Mesenteric fat pad (tissue), 1 donor: ENCODE data around the gene ARSA. TPM values are rescaled to one million over a fixed set of nuclear protein-coding genes. Genes with fewer than 3 reads are reported as not detected.
A peak's percentile ranks its signal among the peaks of the same experiment; 100 is the strongest.
"Not testable (repeated sequence)": the region's sequence is repeated elsewhere in the genome, so short reads cannot be mapped to it uniquely, and the experiment has no call there.

Source experiments
- DNase-seq: peaks from one replicate; pipeline ENCODE4 v3.0.0-alpha.2; 2020; ENCODE audit warnings: low spot score
- long read RNA-seq: library from polyadenylated mRNA; unstranded; transcript quantifications from one replicate; pipeline ENCODE4 v2.0.0, GENCODE V29; 2020
- total RNA-seq: library from RNA; stranded (reverse); fragmentation: NEBNext Ultra II Directional; extraction: Animal tissue kit (Norgen Biotek cat#: 25700); gene quantifications from one replicate; pipeline ENCODE4 v1.2.1, GENCODE V29; 2021
- donor health status: DM: yes; HTN: yes; CAD: no.

ARSA gene
- 50.4 TPM for total RNA-seq
- long read RNA-seq, transcript ARSA-205 (8 exons, 1,650 nt), result minor isoform, 6 of 108 reads
- long read RNA-seq, transcript ARSA-202 (9 exons, 1,895 nt), result minor isoform, 11 of 108 reads
- long read RNA-seq, transcript ARSA-201 (8 exons, 2,050 nt), result major isoform, 52 of 108 reads
- long read RNA-seq, partial matches to known transcripts, result 16 of 108 reads
- long read RNA-seq, other reads (novel, unspliced or antisense), result 18 of 108 reads

DNA sequence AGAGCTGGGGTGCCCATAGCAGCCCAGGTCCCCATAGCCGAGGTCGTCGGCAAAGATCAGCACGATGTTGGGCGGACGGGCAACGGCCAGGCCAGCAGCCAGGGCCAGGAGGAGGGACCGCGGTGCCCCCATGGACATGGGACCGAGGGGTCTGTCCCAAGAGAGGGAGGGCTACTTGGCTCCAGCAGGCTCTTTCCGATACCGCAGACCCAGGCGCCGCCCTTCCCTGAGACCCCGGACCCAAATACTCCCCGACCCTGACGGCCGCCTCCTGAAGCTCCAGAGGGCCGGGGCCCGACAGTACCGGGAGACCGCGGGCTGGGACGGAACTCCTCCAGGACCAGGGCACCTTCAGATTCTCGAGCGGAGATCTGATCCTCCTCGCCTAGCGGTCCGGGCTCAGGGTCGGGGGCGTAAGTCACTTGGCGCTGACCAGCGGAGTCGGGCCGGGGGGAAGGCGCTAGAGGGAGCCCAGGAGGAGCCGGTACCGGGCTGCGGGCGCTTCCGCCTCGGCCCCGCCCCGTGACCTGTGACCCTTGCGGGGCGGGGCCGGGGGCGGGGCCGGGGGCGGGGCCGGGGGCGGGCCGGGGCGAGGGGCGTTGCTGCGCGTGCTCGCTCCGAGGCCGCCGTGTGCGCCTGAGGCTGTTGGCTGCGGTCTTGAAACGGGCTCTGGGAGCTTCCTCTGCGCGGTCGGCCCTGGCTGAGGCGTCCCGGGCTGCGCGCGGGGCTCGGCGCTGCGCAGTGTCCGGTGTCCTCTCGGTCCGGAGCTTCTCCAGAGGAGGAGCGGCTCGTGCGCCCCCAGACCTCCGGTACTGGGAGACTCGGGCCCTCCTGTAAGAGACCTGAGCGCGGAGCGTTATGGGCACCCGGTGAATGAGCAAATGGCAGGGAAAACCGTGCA lies at the start of gene ARSA:
ARSA (minus strand) TSS at position 511 of the 901 bp plus-strand sequence; CDS start at position 138, 373 bp downstream.
- DNase-seq, result no peak

- peak; percentile 77 for DNase-seq
Observed at GRCh38 chr22:50676661-50677492, 48.9 kb upstream of the ARSA start.

- DNase-seq, result peak; percentile 79
Observed at GRCh38 chr22:50676180-50676636, 48.3 kb upstream of the ARSA start.

- DNase-seq, result no peak
Observed at GRCh38 chr22:50675553-50676179, 47.7 kb upstream of the ARSA start.

DNA sequence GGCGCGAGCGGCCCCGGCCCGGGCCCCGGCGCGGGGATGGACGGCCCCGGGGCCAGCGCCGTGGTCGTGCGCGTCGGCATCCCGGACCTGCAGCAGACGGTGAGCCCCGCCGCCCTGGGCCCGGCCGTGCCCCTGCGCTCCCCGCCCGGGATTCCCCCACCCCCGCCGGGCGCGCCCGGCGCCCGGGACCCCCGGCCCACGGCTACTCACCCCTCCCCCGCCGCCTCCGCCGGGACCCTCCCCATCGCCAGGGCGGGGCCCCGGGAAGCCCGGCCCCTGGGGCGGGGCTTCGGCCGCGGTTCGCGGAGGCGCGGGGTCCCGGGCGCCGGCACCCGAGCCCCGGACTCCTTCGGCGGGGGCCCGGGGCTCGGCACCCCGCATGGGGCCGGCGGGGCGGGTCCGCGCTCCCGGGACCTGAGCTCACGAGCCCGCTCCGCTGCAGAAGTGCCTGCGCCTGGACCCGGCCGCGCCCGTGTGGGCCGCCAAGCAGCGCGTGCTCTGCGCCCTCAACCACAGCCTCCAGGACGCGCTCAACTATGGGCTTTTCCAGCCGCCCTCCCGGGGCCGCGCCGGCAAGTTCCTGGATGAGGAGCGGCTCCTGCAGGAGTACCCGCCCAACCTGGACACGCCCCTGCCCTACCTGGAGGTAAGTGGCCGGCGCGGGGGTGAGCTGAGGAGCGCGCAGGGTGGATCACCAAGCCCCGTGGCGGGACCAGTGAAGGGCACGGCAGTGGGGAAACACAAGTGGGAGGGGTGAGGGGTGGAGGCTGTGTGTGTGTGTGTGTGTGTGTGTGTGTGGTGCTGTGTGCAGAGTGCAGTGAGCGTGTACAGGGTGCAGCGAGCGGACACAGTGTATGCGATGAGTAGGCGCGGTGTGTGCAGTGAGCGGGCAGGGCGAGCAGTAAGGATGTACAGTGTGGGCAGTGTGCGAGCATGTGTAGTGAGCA lies 46.9 kb upstream of the ARSA start:
- peak; percentile 85 for DNase-seq

GRCh38 chr22:50674130-50674500 lies 46.2 kb upstream of the ARSA start:
- peak; percentile 47 for DNase-seq

- peak; percentile 86 for DNase-seq
Observed at GRCh38 chr22:50673231-50674129, 45.5 kb upstream of the ARSA start.

DNA sequence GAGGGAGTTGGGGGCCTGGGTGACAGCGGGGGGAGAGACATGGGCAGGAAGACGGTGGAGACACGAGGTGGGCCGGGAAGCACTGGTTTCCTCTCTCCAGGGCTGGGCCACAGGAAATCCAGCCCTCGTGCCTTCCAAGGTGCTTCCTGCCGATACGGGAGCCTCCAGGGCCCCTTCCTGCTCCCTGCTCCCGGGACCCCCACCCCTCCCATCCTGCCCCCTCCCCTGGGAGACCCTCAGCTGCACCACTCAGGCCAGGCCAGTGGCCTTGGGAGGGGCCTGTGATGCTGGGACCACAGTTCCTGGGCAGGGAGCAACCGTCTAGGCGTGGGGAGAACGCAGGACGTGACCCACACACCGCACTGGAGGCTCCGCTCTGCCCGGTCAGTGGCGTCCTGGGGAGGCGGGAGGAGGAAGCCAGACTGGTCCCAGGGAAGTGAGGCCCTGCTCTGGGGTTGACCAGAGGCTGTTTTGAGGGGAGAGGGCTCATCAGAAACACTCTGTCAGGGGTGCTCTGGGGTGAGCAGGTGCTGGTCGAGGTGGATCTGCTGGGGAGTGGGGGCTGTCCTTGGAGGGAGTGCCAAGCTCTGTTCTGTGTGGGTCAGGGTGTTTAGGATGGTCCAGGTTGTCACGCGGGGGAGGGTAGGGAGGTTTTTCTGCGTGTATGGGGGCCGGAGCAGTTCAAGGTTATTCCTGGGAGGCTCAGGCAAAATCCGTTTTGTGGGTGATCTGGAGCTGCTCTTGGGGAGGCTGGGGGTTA lies 44.7 kb upstream of the ARSA start, which contains the start of gene SHANK3:
SHANK3 (plus strand) TSS at position 353 of the 760 bp plus-strand sequence.
- peak; percentile 89 for DNase-seq

DNA sequence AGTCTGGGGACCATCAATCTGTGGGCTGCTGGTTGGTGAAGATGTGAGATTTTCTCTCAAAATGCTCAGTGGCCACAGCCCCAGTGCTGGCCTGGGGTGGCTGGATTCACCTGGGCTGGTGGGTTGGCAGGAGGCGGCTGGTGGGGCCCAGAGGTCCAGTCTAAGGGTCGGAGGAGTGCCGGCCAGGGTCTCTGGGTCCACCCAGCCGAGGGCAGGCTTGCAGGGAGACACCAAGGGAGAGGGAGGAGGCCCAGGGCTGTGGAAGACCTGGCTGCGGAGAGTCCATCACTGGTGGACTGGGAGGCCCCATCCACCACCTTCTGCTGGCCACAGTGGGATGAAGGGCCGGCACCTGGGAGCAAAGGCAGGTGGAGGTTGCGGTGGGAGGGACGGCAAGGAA lies 44.1 kb upstream of the ARSA start:
- DNase-seq, result peak; percentile 86

GRCh38 chr22:50671641-50672040 lies 43.7 kb upstream of the ARSA start:
- no peak for DNase-seq

DNA sequence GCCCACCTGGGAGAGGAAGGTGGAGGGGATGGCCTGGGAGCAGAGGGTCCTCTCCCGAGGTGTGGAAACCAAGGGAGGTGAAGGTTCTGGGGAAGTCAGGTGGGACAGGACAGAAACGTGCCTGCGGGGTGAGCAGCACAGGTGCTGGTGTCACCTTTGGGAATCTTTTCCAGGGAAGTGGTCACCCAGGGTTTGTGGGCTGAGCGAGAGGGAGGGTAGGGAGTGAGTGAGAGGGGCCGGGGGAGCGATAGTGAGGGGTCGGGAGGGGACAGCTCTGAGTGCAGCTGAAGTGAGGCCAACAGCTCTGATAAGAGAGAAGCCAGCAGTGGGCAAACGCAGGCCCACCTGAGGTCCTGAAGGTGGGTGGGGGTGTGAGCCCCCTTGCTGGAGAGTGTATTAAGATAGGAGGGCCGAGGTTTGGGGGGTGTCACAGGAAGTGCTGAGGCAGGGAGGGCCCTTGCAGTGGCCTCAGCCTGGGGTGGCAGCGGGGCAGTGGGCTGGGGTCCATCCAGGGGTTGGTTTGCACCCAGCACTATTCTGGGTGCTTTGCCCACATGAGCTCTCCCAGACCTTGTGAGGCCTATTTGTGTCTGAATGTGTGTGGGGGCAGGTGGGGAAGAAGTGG lies 43.1 kb upstream of the ARSA start:
- DNase-seq, result no peak

- DNase-seq, result no peak
Observed at GRCh38 chr22:50670513-50670912, 42.6 kb upstream of the ARSA start.

DNA sequence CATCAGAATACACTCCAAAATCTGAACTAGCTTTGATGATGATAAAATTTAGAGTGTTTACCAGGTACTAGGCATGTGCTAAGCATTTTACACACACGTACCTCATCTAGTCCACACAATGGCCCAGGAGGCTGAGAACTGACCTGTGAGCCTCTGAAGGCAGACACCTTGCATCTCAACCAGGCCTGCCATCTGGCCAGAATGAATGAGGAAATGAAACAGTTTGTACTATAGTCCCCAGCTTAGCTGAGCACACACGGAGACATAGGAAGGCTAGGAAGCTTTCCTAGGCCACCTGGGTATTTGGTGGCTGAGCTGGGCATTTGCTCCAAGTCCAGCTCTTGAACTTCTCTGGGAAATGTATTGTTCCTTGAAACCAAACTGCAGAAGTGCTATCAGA lies 37.8 kb upstream of the ARSA start:
- DNase-seq, result peak; percentile 41

- DNase-seq, result peak; percentile 47
Observed at GRCh38 chr22:50665212-50665611, 37.3 kb upstream of the ARSA start.

DNA sequence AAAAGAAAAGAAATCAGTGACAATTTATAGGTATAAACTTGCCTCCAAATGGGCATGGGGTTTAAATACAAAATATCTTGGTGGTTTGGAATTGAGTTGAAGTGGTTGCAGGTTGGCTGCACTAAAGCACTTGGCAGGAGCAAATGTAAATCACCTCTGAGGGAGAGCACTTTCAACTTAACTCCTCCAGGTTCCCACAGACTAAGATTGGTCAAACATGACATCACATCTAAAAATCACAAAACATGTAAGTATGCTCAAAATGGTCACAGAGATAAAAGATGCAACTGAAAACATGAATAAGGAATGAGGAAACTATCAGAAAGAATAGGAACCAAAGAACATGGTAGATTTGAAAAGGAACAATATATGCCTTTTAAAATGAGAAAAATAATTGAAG lies 32.4 kb upstream of the ARSA start:
- DNase-seq, result no peak

DNA sequence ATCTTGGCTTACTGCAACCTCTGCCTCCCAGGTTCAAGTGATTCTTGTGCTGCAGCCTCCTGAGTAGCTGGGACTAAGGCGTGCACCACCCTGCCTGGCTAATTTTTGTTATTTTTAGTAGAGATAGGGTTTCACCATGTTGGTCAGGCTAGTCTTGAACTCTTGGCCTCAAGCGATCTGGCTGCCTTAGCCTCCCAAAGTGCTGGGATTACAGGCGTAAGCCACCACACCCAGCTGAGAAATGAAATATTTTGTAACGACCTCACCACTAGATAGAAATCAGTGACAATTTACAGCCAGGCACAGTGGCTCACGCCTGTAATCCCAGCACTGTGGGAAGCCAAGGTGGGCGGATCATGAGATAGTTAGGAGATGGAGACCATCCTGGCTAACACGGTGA lies 31.8 kb upstream of the ARSA start:
- not testable (repeated sequence) for DNase-seq

GRCh38 chr22:50657925-50658324 lies 30.0 kb upstream of the ARSA start:
- DNase-seq, result no peak
